ENCODE measurements around the gene NFKBIB.
A peak's percentile ranks its signal among the peaks of the same experiment; 100 is the strongest.

Gene NFKBIB

DNA sequence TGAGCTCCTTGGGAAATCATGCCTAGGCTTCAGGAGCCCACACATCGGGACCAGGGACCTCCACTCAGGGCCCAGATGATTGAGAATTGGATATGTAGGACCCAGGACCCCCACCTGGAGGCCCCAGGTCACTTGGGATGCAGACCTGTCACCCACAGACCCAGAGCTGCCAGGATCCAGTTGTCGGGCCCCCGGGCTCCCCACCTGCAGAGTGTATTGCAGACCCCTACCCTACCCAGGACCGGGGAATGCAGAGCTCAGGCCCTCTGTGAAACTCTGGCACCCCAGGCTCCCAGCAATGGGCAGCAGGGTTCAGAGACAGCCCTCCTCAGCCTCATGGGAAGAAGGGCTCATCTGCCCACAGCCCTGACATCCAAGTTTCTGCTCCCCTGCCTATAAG, 5.9 kb downstream of the NFKBIB start:
- no peak for DNase-seq

DNA sequence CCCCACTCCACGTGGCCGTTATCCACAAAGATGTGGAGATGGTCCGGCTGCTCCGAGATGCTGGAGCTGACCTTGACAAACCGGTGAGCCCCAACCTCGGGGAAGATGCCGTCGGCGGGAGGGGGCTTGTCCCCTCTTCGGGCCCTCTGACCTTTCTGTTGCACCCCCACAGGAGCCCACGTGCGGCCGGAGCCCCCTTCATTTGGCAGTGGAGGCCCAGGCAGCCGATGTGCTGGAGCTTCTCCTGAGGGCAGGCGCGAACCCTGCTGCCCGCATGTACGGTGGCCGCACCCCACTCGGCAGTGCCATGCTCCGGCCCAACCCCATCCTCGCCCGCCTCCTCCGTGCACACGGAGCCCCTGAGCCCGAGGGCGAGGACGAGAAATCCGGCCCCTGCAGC, 7.5 kb downstream of the NFKBIB start:
- no peak for DNase-seq

DNA sequence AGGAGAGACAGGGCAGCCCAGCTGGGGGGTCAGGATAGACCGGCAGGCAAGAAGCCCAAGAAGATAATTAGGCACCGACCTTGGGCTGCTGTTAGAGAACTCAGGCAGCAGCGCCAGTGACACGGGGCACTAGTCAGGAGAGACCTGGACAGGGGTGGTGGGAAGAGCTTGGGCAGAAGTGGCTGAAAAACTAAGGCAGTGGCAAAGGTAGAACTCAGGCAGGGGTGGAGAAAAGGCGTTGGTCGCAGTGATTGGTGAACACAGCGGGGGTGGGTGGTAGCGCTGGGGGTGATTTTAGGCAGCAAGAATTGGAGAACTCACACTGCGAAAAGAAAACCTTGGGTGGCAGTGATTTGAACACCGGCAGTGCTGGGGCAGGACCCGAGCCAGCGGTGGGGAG, 7.9 kb downstream of the NFKBIB start:
- no peak for DNase-seq

DNA sequence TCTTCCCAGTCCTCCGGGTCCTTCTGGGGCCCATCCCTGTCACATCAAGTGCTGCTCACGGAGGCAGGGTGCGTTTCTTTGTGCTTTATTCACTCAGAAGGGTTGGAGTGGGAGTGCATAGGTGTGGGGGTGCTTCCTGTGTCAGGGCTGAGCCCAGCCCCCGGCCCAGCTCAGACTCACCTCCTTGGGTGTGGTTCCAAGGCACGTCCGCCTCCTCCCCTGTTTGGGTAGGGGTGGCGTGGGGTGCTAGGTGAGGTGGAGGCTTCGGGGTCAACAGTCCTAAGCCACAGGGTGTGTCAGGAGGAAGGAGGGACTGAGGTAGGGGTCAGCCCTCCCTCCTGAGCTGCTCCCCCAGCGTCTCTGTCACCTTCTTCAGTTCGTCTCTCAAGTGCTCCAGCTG, 9.1 kb downstream of the NFKBIB start:
- DNase-seq: no peak

- no peak for DNase-seq
Measured at GRCh38 chr19:38910488-38910887, 10.7 kb downstream of the NFKBIB start.

DNA sequence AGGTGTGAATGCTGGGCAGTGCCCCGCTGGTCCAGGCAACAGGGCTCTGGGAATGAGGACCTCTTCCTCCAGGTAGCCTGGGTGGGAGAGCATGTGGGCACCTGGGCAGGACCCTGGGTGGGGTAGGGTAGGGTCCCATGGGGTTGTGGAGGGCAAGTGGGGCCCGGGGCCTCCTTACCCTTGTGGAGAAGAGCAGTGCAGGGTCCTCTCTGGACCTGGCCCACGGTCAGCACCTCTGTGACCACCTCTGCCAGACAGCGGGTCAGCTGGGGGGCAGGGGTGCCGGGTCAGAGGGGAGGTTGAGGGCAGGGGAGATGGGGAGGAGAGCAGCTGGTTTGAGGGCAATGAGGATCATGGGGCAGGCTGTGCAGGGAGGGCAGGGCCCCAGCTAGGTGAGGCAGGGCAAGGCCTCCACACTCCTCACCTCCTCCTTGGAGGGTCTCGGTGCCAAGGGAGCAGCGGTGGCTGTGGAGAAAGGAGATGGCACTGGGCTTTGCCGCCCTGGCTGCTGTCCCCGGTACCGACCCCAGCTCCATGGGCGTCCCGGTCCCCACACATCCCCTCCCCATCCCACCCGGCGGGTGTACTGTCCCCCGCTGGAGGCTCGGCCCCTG, 11.7 kb downstream of the NFKBIB start:
- DNase-seq: no peak

GRCh38 chr19:38912600-38913514, 13.1 kb downstream of the NFKBIB start:
- no peak for DNase-seq

DNA sequence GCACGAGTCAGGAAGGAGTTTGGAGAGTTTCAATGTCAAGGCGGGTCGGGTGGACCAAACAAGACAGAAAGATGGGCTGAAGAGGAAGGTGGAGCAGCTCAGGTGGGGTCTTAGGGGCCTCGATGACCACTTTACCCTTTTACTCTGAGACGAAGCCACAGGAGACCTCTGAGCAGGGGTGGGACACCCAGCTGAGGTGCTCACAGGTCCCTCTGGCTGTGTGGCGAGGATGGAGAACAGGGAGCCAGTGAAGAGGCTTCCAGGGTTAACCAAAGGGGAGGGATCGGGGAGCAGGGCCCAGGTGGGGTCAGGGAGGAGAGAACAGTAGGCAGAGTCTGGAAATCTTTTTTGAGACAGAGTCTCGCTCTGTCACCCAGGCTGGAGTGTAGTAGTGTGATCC, 14.2 kb downstream of the NFKBIB start:
- DNase-seq: no peak

DNA sequence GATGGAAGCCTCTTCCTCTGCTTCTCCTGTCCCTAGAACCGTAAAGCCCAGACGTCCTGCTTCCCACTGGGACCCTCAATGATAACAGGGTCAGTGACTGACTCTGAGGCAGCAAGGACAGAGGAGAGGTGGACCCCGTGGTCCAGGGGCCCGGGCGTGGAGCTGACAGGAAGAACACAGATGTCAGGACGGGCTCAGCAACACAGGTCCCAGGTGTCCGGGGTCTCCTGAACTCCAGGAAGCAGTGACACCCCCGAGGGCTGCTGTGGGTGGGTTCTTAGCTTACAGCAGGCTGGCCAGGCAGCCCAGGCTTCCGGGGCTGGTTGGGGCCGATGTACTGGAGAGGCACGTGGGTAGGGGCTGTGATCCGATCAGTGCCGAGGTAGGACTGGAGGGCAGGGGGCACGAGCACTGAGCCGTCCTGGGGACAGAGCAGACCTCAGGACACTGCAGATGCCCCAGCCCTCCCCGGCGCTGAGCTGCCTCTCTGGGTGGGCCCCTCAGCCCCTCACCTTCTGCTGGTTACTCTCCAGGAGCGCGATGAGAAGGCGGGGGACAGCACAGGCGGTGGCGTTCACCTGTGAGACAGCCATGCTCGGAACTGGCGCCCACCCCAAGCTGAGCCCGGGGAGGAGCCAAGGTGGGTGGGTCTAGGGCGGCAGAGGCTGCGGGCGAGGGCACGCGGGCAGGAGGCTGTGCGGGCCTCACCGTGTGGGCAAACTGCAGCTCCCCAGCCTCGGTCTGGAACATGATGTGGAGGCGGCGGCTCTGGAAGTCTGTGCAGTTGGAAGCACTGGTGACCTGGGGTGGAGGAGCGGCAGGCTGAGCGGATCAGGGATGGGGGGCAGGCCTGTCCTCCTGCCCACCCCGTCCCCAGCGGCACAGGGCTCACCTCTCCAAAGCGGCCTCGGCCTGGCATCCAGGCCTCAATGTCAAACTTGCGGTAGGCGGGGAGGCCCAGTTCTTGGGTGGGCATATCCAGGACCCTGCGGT, 15.9 kb downstream of the NFKBIB start:
- no peak for DNase-seq

DNA sequence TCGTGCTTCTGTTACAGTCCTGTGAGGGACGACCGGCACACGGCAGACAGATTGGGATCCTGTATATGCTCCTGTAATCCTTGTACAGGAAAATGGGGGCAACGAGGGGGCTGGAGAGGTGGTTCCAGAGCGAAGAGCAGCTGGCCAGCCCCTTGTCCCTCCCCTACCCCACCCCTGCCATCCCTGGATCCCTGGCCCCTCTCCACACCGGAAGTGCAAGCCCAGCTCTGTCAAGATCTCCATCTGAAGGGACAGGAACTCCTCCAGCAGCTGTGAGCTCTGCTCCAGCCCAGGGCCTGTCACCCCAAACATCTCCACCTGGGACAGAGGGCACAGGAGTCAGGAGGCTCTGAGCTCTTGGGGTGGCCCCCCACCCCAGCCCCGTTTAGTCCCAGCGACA, 17.7 kb downstream of the NFKBIB start:
- DNase-seq: no peak

DNA sequence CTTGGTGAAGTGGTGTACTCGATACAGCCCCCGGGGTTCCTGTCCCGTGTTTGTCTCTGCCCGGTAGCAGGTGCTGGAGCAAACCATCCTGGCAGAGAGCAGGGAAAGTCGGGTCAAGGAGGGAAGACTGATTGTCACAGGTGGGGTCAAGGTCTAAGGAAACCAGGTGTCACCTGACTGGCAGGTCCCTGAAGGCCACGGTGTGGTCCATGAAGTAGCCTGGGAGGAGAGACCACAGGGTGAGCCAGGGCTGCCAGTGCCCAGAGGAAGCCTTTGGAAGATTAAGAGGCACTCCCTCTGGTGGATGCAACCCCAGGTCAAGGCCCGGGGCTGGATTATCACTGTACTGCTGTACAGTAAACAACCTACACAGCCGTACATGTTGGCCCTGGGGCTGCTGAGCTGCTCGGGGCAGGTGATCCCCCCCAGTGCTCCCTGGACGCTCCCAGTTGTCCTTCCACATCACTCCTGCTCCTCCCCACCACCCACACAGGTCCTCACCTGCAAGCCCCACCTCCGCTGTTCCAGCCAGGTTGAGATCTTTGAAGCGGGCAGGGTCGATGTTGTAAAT, 18.2 kb downstream of the NFKBIB start:
- DNase-seq: no peak

- DNase-seq: no peak
Measured at GRCh38 chr19:38918526-38918925, 18.8 kb downstream of the NFKBIB start.

- DNase-seq: no peak
Measured at GRCh38 chr19:38919837-38920601, 20.2 kb downstream of the NFKBIB start.

GRCh38 chr19:38920602-38921419, 21.0 kb downstream of the NFKBIB start:
- no peak for DNase-seq

DNA sequence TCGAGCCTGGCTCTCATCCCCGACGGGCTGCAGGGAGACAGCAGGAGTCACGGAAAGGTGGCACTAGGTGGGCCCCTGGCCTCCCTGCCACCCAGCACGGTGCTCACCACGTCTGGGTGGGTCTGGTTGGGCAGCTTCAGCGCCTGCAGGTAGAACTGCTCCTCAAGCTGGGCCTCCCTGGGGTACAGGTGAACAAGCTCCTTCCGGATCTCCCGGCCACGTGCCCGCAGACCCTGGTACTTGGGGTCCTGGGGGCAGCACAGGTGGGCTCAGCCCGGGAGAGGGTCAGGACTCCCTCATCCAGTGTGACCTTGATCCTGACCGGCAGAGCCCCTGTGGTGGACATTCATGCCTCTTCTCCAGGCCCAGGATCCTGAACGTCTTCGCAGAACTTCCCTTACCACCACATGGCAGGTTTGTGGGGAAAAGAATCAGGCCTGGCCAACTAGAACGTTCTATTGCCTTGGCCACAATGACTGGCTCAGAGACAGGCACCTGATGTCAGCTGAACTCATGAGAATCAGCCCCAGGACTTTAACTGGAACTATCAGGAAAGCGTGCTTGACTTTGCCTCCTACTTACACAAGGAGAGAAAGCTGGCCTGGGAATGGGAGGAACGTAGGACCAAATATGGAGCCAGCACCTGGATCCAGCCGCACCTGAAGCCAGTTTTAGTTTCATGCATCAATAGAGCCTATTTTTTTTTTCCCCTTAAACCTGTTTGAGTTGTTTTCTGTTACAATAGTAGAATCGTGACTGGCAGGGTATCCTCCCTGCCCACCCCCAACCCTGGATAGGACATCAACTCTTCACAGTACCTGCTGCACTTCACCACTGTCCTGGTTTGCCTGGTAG, 21.9 kb downstream of the NFKBIB start:
- no peak for DNase-seq

GRCh38 chr19:38922482-38922881, 22.7 kb downstream of the NFKBIB start:
- DNase-seq: no peak

DNA sequence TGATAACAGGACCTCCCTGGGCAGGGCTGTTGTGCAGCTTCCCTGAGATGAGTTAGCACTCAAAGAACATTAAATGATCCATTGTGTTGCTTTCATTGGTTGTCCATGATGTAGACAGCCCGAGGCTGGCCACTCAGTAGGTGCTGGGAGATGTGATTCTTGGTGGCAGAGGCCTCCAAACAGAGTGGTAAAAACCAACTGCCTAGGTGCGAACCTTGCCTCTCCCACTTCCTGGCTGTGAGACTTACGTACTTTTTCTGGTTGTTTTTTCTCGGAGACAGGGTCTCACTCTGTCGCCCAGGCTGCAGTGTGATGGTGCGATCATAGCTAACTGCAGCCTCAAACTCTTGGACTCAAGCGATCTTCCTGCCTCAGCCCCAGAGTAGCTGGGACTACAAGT, 24.6 kb downstream of the NFKBIB start:
- no peak for DNase-seq

- DNase-seq: no peak
Measured at GRCh38 chr19:38928391-38929001, 28.7 kb downstream of the NFKBIB start.

GRCh38 chr19:38929929-38930775, 30.4 kb downstream of the NFKBIB start, which contains the start of gene SARS2:
TSS of gene SARS2 (minus strand) at chr19:38930763. CDS start at chr19:38930736, 27 bp downstream.
- peak; percentile 90 for DNase-seq

All from NCI-H1436 (cell line).